Lower lobe of right lung (tissue), 2 donors: ENCODE results near the gene PRKCH. TPM values are rescaled to one million over a fixed set of nuclear protein-coding genes. Genes with fewer than 3 reads are reported as not detected.

ENCODE experiments used
- ATAC-seq, 2 donors: fragments of 200-7000 bp; cut with Tn5 transposase; one replicate each; pipeline ENCODE4 v1.9.1; 2020 to 2022; ENCODE audit warnings: mild to moderate bottlenecking in 2 of 2, moderate library complexity in 2 of 2
- DNase-seq: peaks from one replicate; pipeline ENCODE4 v3.0.0-alpha.2; 2020
- H3K27ac ChIP-seq: fragments of 200-600 bp; one replicate; pipeline ENCODE4 v1.8.0; 2022
- H3K27me3 ChIP-seq: fragments of 200-600 bp; one replicate; pipeline ENCODE4 v1.8.0; 2022; ENCODE audit warnings: low read depth
- H3K36me3 ChIP-seq: fragments of 200-600 bp; one replicate; pipeline ENCODE4 v1.8.0; 2022; ENCODE audit warnings: mild to moderate bottlenecking
- H3K4me1 ChIP-seq: fragments of 200-600 bp; one replicate; pipeline ENCODE4 v1.8.0; 2022
- H3K4me3 ChIP-seq: fragments of 200-600 bp; one replicate; pipeline ENCODE4 v1.8.0; 2022; ENCODE audit warnings: mild to moderate bottlenecking
- H3K9me3 ChIP-seq: fragments of 200-600 bp; one replicate; pipeline ENCODE4 v1.8.0; 2022
- intact Hi-C: fragments of 100-400 bp; cut with DNase I; formaldehyde crosslinking; loops from one replicate; pipeline ENCODE4 v1.11.0; 2022
- total RNA-seq: library from RNA; stranded (reverse); fragmentation: NEBNext Ultra II Directional; extraction: Animal tissue kit (Norgen Biotek cat#: 25700); gene quantifications from one replicate; pipeline ENCODE4 v1.2.1, GENCODE V29; 2021
- TF ChIP-seq, protein P1 (sequence below): fragments of 200-600 bp; IDR thresholded peaks from one replicate; pipeline ENCODE4 v1.8.0; 2022; ENCODE audit warnings: antibody characterized with exemption, mild to moderate bottlenecking
- donor health status: DM: no; HTN: yes; CAD: no; lungs with severe emphysema.

Gene PRKCH
- total RNA-seq, 1 donor from 2014 or later: 60.9 TPM

DNA sequence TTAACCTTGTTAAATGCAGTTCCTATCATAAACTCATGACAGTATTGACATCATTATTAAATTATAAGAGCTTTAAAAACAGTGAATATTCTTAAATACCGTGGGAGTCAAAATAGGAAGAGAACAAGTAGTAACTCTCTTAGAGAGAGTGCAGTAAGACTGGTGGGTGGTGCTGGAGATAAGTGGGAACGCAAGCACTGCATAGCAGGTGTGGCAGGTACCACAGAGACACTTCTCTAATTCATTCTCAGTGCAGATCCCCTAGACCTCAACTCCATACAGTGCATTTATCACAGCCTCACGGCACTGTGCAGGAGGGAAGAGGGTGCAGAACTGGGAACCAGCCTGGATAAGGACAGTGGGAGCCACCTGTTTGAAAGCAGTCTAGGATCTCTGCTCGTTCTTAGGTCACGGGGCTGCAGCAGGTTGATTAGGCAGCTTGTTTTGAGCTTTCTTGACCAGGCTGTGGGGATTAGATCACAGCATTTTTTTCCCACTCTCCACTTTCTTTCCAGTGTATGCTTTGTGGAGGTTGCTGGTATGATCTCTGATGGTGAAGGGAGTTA is 165.6 kb downstream of the PRKCH start:
- DNase-seq: no peak
- H3K9me3 ChIP-seq: no peaks in the 10 kb centered on the region
- peaks cover 61% of the 10 kb centered on the region for H3K4me1 ChIP-seq
- peaks cover 25% of the 10 kb centered on the region for H3K36me3 ChIP-seq
- ATAC-seq: peak; percentile 15 to 79
- H3K4me3 ChIP-seq: no peak overlapping the region
- no peak overlapping the region for H3K27ac ChIP-seq
- TF ChIP-seq, protein P1, sequence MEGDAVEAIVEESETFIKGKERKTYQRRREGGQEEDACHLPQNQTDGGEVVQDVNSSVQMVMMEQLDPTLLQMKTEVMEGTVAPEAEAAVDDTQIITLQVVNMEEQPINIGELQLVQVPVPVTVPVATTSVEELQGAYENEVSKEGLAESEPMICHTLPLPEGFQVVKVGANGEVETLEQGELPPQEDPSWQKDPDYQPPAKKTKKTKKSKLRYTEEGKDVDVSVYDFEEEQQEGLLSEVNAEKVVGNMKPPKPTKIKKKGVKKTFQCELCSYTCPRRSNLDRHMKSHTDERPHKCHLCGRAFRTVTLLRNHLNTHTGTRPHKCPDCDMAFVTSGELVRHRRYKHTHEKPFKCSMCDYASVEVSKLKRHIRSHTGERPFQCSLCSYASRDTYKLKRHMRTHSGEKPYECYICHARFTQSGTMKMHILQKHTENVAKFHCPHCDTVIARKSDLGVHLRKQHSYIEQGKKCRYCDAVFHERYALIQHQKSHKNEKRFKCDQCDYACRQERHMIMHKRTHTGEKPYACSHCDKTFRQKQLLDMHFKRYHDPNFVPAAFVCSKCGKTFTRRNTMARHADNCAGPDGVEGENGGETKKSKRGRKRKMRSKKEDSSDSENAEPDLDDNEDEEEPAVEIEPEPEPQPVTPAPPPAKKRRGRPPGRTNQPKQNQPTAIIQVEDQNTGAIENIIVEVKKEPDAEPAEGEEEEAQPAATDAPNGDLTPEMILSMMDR: no peak
- no peaks in the 10 kb centered on the region for H3K27me3 ChIP-seq
- intact Hi-C loops: loop anchor here (10.0 kb wide), 1 partner anchor 208 kb away; the partner anchor contains the start of gene HIF1A

DNA sequence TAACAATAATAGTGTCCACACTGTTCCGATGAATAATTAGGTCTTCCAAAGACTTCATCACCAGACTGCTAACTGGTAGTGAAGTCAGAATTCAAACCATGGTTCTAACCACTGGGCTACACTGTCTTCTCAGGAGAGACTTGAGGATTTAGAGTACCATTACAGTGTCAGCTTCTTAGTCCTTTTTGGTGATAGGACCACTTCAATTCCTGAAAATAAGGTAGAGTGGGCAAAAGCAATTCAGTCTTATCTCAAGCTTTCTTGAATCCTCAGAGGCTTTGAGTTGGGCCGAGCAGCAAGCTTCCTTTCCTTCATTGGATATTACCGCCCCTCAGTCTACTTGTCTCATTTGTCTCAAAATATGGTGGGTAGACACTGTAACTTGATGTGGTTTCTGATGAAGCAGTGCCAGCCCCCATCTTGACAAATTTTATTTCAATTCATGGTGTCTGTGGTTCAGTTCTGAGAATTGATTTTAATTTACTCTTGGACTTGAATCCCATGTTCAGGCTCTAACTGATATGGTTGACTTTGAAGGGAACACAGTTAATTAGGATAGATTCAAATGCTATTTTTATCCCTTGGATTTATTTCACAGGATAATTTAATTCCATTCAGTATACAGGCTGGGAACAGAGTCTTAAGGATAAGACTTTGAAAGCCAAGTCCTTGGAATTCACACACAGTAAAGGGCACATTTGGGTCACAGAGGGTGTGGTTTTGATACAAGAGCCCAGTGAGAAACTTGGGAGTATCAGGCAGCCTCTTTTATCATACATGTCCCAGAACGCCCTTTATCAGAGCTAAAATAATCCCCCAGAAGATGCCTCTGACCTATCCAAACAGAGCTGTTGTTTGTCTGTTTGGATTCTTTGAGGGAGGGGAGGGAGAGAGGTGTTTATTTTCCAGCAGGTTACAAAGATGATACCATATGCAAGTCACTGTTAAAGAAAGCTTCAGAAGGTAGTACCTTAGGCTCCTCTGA is 167.3 kb downstream of the PRKCH start:
- Histone ChIP-seq H3K36me3 (peaks cover 30% of the 10 kb centered on the region), H3K27ac (peak overlapping the region; percentile 44), H3K27me3 (no peaks in the 10 kb centered on the region), H3K4me3 (no peak overlapping the region), H3K9me3 (no peaks in the 10 kb centered on the region), H3K4me1 (peaks cover 75% of the 10 kb centered on the region)
- ATAC-seq: no peak
- TF ChIP-seq, protein P1: no peak
- intact Hi-C loops: loop anchor here (10.0 kb wide), 1 partner anchor 206 kb away; the partner anchor contains the start of gene HIF1A
- no peak for DNase-seq

DNA sequence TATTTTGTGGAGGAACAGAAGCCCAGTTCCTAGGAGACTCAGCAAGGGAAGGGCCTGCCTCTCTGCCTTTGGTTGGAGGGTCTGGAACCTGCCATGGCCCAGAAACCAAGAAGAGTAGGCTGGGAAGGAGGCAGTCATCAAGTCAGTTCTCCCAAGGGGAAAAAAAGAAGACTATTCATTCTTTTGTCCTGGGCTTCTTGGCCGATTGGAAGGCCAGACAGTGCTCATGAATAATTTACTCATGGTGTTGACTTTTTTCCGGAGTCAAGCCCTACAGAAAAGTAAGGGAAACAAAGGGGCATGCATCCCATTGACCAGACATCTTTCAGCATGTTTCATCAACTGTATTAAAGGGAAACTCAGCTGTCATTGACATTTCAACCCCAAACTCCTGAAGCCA is 168.1 kb downstream of the PRKCH start:
- intact Hi-C loops: loop anchor here (10.0 kb wide), 1 partner anchor 205 kb away; the partner anchor contains the start of gene HIF1A
- TF ChIP-seq, protein P1: no peak
- no peak overlapping the region for H3K4me3 ChIP-seq
- H3K4me1 ChIP-seq: peaks cover 73% of the 10 kb centered on the region
- ATAC-seq (no peak), DNase-seq (no peak)
- no peaks in the 10 kb centered on the region for H3K27me3 ChIP-seq
- no peaks in the 10 kb centered on the region for H3K9me3 ChIP-seq
- peak overlapping the region; percentile 44 for H3K27ac ChIP-seq
- H3K36me3 ChIP-seq: peaks cover 30% of the 10 kb centered on the region

DNA sequence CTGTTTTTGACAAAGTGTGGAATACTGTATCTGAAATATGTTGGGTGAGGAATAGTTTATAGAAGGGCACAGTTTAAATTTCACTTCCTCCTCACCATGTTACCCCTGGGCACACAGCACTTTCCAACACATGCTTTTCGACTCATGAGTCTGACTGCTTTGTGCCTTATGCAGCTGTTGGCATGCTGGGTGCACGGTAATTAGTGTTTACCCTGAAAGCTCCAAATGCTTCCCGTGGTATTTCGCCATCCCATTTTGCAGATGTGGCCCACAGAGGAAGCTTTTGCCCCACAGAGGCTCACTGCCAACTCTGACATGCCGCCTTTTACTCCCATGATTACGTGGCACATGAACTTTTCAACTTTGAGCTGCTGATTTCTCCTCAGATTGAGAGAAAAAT is 168.6 kb downstream of the PRKCH start:
- DNase-seq (peak; percentile 74), ATAC-seq (peak; percentile 22 to 83)
- H3K9me3 ChIP-seq: no peaks in the 10 kb centered on the region
- TF ChIP-seq, protein P1: no peak
- peaks cover 28% of the 10 kb centered on the region for H3K36me3 ChIP-seq
- intact Hi-C loops: loop anchor here (10.0 kb wide), 1 partner anchor 205 kb away; the partner anchor contains the start of gene HIF1A
- peaks cover 69% of the 10 kb centered on the region for H3K4me1 ChIP-seq
- no peak overlapping the region for H3K4me3 ChIP-seq
- H3K27me3 ChIP-seq: no peaks in the 10 kb centered on the region
- H3K27ac ChIP-seq: peak overlapping the region; percentile 51

DNA sequence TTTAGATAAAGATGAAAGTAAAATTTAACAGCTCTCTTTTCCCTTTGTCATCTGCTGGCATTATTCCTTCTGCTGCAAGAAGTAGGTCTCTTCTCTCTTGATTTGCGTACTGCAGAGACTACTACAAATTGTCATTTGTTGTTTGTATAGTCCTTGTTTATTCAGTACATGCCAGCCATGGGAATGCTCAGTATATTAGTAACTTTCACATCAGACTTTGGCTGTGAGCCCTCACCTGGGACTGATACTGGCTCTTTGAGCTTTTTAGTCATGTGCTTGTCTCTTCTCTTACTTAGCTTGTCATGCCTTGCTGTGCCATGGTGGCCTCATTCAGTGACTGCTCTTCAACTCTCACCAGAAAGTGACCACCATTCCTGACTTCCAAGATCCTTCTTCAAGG is 169.8 kb downstream of the PRKCH start:
- ATAC-seq (no peak), DNase-seq (no peak)
- TF ChIP-seq, protein P1: no peak
- Histone ChIP-seq H3K4me1 (peaks cover 60% of the 10 kb centered on the region), H3K4me3 (no peak overlapping the region), H3K36me3 (peaks cover 18% of the 10 kb centered on the region), H3K27me3 (no peaks in the 10 kb centered on the region), H3K27ac (no peak overlapping the region), H3K9me3 (no peaks in the 10 kb centered on the region)
- intact Hi-C loops: no loop called here
